GM21723 (cell line): ENCODE data around the gene BEX2.
"Not testable (repeated sequence)": the region's sequence is repeated elsewhere in the genome, so short reads cannot be mapped to it uniquely, and the experiment has no call there.

Source experiments
- ATAC-seq: cut with Tn5 transposase; IDR thresholded peaks from one replicate; pipeline ENCODE4 v1.9.1; 2021; ENCODE audit warnings: mild to moderate bottlenecking, moderate library complexity; ENCODE audit not compliant: unreplicated experiment

Gene BEX2

DNA sequence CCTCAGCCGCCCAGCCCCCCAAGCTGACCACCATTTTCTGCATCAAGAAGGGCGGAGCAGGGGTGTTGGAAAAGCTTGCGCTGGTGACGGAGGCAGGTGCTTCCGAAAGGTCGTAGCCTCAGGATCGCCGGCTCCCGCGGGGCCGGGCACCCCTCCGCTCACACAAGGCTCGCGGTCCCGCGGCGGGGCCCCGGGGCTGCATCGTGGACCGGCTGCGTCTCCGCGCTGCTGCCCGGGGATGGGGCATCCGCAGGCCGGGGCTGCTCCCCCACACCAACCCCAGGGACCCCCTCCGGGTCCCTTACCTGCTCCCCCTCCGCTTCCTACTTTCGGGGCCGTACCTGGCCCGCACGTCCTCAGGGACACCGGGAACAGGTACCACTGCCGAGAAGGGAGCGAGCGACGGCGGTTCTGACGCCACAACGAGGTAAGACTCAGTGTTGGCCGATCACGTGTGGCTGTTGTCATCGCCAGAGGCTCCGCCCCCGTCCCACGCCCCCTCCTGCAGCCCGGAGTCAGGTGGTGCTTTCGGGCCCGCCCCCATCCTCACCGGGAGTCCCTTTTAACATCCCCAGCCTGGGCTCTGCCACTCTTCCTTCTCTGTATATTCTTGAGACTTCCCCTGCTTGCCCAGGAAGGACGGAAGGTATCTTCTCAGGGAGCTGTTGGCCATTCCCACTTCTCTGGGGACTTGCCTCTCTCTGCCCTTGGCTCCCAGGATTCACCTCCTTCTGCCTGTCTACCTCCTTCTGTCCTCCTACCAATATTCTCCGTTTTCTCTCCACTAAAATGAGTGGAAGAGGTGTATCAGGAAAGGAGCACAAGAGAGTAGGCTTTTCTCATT, at the start of gene BEX2:
Gene BEX2, minus strand, starts transcription at position 436 of the 844 bp plus-strand sequence. CDS start 1,014 bp downstream, outside the sequence.
- ATAC-seq = peak; percentile 99

DNA sequence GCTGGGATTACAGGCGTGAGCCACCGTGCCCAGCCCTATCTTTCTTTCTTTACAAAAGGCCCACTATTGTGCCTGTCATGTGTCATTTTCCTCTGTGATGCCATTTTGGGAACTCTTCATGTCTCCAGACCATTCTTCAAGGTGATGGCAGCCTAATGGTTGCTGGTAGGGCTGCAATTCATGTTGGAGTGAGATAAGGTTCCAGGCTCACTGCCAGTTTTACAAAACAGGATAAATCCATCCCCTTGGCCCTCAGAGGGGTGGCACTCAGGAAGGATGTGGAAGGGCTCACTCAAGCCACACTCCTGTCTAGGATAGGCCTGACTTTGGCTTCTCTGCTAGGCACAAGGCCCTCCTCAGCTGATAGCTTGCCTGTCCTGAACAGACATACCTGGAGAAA, 49.3 kb upstream of the BEX2 start:
- ATAC-seq = no peak

DNA sequence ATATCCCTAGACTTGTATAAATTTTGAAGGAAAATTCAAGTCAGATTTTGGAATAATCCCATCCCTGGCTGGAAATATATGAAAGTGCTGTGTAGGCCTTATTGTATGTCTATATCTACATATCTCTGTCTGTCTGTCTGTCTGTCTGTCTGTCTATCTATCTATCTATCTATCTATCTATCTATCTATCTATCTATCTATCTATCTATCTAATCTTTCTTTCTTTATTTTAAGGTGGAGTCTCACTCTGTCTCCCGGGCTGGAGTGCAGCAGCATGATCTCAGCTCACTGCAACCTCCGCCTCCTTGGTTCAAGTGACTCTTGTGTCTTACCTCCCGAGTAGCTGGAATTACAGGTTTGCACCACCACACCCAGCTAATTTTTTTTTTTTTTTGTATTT, 48.8 kb upstream of the BEX2 start:
- not testable (repeated sequence) for ATAC-seq

DNA sequence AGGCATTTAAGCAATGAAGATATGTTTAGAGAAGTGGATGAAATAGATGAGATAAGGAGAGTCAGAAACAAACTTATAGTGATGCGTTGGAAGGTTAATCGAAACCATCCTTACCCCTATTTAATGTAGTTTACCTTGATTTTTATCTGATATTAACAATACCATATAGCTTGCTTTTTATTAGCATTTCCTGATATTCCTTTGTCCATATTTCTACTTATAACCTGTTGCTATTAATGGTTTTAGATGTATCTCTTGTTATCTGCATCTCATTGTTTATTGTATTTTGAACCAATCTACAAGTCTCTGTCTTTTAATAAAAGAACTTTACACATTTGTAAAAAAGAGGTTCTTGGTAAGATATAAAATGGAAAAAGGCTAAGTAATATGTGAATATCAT, 47.1 kb upstream of the BEX2 start:
- no peak for ATAC-seq

DNA sequence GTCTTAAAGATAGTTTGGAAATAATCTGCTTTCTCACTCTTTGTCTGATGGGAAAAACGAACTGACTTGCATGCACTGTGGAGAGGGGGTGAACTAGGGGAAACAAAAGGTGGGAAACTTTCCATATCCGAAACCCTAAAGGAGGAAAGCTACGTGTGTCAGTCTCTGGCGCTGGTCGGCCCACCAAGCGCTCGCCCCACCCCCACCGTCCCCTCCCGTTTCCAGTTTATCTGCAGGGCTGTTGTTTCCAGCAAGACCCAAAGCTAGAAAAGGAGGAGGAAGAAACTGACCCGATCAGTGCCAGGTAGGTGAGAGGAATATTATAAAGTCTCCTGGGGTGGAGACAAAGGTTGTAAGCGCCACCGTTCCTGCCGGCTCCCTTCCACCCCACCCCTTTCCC, 46.1 kb upstream of the BEX2 start:
- no peak for ATAC-seq

DNA sequence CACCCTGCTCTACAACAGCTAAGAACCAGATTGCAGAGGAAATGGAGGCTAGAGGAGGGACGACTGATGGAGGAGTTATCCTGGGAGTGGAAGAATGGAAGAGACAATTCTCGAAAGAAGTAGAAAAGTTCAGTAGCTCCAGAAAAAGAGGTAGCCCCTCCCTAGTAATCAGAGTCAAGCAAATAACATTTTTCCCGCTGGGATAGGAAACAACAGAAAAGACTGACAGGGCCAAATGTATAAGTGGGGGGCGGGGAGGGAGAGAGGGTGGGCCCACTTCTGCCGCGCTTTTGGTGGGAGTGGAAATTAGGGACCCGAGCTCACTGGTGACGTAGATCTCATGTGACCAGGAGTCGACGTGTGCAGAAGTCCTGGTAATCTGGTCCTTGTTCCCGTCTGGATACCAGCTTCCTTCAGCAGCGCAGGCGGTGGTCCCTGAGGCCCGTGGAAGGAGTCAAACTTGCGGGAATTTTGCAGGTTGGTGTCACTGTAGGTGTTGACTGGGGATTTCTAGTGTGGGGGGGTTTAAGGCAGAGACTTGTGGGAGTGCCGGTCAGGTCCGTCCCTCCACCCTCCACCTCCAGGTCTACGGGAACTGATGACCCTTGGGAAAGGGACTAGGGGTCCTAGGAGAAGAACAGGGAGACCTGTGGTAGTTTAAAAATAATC, 45.5 kb upstream of the BEX2 start, which contains the start of gene TCEAL9:
Gene TCEAL9, plus strand, starts transcription at position 377 of the 669 bp plus-strand sequence. CDS start 1,179 bp downstream, outside the sequence.
- ATAC-seq = no peak

DNA sequence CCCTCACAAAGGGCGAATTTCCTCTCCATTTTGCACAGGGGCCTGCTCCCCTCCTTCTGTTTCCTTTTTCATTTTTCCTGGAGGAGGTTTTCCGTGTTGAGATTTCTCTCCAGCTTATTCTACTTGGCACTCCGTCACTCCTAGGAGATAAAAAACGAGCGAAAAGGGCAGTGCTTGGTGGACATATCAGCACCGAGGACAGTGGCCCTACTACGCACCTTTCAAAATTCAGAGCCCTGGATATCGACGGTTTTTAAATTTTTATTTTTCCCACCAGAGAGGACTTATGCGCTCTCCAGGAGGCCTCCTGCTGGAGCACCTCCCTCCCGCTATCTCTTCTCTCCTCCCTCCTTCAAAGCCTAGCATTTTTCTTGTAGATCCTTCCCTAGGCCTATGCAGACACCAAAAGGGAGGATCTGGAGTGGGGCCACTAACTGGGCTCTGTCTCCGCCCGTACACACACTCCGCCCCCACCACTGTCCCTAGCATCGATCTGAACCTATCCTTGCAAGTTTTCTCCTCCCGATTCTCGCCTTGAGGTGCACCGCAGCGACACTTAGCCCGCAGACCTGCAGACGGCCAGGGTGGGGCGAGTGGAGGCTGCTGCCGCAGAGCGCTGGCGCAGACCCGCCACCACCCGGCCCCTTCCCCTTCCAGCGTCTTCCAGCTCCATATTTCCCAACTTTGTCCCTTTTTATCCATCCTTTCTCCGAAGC, 37.0 kb upstream of the BEX2 start:
- ATAC-seq = no peak

DNA sequence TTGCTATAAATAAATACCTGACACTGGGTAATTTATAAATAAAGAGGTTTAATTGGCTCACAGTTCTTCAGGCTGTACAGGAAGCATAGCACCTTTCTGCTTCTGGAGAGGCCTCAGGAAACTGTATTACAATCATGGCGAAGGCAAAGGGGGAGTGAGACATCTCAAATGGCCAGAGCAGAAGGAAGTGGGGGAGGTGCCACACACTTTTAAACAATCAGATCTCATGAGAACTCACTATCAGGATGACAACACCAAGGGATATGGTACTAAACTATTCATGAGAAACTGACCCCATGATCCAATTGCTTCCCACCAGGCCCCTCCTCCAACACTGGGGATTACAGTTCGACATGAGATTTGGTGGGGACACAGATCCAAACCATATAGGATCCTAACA, 33.8 kb upstream of the BEX2 start:
- ATAC-seq = no peak

DNA sequence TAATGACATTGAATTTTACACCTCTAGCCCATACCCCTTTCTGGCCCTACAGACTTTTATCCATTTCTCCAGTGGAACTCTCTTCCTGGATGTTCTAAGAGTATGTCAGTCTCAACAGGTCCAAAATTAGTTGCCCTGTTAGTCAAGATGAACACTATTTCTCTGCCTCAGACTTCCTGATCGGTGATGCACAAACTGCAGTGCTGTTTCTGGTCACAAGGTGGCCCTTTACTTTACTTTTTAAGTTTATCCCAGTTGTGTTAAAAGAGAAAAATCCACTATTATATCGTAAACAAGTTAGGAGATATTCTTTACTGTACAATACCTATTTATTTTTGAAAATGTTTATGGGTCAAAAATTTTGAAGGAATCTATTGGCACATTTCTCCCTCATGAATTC, 32.3 kb upstream of the BEX2 start:
- ATAC-seq = no peak

DNA sequence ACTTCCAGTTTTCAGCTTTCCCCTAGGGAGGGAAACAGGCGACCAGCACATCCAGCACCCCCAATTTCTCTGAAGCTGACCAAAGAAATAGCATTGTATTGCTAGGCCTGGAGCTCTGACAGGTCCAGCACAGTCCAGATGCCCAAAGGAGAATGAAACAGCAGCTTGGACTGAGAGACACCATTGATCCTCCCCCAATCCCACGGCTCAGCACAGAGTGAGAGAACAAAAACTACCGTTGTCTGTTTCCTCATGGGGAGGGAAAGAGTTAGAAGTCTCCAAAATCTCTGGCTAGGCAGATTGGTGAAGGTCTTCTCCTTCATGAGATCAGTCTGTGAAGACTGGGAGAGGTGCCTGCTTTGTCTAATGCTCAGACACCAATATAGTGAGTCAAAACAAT, 27.9 kb upstream of the BEX2 start:
- ATAC-seq = no peak

DNA sequence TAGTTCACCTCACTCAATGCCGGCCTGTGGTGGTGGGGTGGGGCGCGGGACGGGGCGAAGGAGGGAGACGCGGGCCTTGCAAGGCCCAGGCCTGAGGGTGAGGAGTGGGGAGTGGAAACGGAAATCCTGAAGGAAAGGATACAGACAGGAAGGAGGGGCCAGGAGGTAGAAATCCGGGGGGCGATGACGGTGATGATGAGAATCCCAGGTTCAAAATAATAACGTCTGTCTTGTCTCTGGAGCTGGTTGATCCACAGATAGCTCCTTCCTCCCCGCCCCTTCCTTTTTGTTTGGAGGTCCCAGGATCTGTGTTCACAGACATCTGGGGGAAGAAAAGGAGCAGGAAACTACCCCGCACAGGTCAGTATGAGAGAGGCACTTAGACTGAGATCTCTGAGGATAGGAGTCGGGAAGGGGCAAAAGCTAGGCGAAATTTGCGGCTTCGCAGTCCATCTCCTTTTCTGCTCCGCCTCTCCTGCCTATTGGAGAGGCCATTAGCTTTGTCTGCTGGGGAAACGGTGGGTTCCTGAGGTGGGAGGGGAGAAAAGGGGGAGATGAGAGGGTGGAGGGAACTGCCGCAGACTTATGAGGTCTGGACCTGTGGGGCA, 20.0 kb upstream of the BEX2 start:
- no peak for ATAC-seq

DNA sequence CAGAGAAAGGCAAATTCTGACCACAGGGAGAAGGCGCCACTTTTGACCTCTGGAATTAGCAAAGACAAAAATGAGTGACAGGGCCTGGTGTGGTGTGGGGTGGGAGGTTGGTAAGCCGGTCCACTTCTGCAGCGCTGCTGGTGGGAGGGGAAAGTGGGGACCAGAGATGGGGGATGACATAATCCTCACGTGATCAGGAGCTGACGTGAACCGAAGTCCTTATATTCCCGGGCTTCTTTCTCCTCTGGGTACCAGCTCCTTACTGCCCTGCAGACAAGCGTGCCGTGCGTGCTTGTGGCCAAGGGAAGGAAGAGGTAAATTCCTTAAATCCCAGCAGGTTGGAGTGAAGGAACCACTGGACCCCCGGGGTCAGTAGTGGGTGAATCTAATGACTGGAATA, 19.2 kb upstream of the BEX2 start, which contains the start of gene TCEAL7:
Gene TCEAL7, plus strand, starts transcription at position 249 of the 400 bp plus-strand sequence. CDS start 1,165 bp downstream, outside the sequence.
- ATAC-seq = no peak

DNA sequence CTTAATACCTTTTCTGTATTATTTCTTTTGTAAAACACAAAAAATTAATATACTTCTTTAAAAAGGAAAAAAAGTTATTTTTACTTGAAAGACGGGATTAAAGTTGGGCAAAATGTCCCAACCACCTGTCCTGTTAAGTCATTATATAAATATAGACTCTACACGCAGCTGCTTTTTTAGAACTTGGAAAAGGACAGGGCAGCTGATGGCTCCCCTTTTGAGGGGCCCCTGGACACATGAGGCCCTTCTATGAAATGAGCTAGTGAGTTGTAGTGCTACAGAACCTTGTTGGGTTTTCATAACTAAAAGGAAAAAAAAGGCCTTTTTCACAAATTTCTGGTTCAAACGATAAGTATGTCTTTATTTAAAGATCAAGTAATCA, 600 bp upstream of the BEX2 start:
- no peak for ATAC-seq

DNA sequence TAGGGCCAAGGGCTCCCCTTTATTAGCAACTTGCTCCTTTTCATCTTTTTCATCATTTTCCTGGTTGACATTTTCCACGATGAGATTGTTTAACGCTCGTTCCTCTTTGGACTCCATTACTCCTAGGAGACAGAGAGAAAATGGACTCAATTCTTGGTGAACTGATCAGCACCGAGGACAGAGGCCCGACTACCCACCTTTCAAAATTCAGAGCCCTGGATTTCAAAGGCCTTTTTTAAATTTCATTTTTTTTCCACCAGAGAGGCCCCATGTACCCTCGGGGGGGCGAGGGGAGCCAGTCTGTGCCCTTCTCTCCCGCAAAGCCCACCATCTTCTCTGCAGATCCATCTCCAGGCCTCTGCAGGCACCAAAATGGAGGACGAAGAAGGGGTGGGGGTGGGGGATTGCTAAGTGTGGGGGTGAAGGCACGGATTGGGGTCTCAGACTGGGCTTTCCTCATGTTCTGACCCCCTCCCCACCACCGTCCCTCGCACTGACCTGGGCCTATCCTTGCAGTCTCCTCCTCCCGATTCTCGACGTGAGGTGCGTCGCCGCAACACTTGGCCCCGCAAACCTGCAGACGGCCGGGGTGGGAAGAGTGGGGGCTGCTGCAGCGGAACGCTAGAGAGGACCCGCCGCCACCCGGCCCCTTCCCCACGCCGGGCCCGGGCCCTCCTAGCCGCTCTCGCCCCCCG, 783 bp downstream of the BEX2 start:
- peak; percentile 22 for ATAC-seq

DNA sequence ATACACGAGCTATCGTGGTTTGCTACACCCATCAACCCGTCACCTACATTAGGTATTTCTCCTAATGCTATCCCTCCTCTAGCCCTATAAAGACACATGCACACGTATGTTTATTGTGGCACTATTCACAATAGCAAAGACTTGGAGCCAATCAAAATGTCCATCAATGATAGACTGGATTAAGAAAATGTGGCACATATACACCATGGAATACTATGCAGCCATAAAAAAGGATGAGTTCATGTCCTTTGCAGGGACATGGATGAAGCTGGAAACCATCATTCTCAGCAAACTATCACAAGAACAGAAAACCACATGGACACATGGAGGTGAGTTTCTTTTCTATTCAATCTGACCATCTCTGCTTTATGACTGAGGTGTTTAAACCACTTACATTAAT, 5.1 kb downstream of the BEX2 start:
- ATAC-seq = not testable (repeated sequence)

DNA sequence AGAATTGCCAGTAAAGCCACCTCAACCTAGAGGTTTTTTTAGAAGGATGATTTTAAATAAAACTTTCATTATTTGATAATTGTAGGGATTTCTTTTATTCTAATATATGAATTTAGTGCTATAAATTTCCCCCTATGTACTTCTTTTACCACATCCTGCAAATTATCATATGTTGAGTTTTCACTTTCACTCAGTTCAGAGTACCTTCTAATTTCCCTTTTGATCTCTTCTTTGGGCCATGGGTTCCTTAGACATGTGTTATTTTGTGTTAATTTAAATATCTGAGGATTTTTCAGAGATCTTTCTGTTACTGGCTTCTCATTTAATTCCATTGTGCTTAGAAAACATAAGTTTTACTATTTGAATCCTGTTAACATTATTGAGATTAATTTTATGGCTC, 6.1 kb downstream of the BEX2 start:
- ATAC-seq = no peak

DNA sequence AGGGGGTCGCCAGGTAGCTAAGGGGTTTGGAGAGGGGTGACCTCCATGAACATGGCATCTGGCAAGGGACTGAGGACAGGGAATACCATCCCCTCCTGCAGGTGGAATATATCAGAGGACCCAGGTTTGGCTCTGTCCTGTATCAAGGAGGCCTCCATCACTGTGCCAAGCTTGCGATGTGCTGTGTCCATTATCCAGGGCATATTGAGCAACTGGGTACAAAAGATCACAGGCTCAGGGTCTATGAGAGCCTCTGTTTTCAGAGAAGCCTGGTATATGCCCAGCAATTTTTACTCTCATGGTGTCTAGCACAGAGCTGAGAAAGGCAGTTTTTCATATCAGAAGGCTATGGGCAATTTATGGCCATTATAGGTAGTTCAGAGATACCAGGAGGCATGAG, 17.7 kb downstream of the BEX2 start:
- ATAC-seq = no peak

DNA sequence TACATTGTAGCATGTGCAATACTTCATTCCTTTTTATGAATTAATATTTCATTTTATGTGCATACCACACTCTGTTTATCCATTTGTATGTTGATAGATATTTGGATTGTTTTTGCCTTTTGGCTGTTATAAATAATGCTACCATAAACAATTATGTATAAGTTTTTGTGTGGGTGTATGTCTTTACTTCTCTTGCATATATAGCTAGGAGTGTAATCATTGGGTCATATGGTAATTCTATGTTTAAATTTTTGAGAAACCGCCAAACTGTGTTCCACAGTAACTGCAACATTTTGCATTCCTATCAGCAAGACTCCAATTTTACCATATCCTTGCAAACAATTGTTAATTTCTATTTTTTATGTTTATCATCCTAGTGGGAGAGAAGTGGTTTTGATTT, 31.2 kb downstream of the BEX2 start:
- ATAC-seq = no peak

DNA sequence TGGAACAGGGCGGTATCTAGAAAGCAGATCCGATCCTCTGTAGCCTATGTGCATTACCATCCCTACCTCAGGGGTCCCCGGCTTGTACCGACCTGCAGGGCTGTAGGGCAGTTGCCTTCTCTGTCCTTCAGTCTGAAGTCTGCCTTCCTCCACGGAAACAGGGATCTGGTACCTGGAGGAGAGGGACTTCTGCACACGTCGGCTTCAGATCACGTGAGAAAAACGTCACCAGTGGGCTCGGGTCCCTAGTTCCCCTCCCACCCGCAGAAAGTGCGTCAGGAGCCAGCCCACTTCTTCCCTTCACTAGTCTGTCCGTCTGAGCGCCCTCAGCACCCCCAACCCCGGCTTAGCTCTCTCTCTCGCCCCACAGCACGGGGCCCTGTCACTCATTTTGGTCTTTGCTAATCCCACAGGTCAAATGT, 34.2 kb downstream of the BEX2 start, which contains the start of gene TCEAL5:
Gene TCEAL5, minus strand, starts transcription at position 170 of the 422 bp plus-strand sequence. CDS start 2,187 bp downstream, outside the sequence.
- ATAC-seq = no peak

DNA sequence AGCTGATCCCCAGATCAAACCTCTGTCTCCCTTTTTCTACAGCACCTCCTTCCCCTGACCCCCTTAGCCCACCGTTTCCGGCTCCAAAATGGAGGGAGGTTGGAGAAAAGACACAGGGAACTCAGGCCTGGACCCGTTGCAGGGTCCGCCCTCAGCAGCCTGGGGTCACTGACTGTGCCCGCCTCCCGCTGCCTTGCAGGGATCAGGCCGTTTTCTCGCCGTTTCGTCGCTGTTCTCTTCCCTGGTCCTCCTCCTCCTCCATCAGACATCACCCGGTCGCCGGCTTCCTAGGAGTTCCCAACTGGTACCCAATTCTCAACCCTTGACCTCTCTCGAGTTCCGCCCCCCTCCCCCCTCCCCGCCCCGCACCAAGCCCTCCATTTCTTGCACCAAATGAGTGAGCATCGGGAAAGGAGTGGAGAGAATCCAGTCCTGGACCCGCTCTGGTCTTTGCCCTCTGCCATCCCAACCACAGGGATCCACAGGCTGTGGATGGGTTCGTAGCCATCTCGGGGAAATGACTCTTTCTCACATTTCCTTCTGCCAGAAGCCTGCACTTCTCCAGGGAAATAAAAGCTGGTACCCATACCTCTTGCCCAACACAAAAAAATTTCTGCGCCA, 34.7 kb downstream of the BEX2 start:
- ATAC-seq = no peak
